Peyer's patch (tissue), 4 donors: ENCODE data around the gene PTPRC. TPM values are rescaled to one million over a fixed set of nuclear protein-coding genes. Genes with fewer than 3 reads are reported as not detected.

Experiments
- DNase-seq, 3 donors: peaks; one replicate each; pipeline ENCODE4 v3.0.0-alpha.2; 2017 to 2019
- H3K27ac ChIP-seq, 4 donors: fragments of 200-600 bp; sonication (generic); one replicate each; pipeline ENCODE4 v1.5.1; 2016 to 2019
- H3K27me3 ChIP-seq, 2 donors: fragments of 200-600 bp; sonication (generic); one replicate each; pipeline ENCODE4 v1.5.1; 2019
- H3K36me3 ChIP-seq, 3 donors: fragments of 200-600 bp; sonication (generic); one replicate each; pipeline ENCODE4 v1.5.1; 2016 to 2019
- H3K4me1 ChIP-seq, 4 donors: fragments of 200-600 bp; sonication (generic); one replicate each; pipeline ENCODE4 v1.5.1; 2016 to 2019
- H3K4me3 ChIP-seq, 4 donors: fragments of 200-600 bp; sonication (generic); 1 replicate in 3 of 4; 2 replicates in 1 of 4; pipeline ENCODE4 v1.5.1; 2016 to 2019; ENCODE audit warnings: mild to moderate bottlenecking in 1 of 4
- H3K9me3 ChIP-seq, 4 donors: fragments of 200-600 bp; sonication (generic); one replicate each; pipeline ENCODE4 v1.5.1; 2016 to 2019; ENCODE audit warnings: mild to moderate bottlenecking in 1 of 4
- CTCF ChIP-seq, 6 experiments: fragments of 450-650 bp in 4 of 6; fragments of 200-600 bp in 2 of 6; sonication (generic) in 1 of 6; IDR thresholded peaks; one replicate each; pipeline ENCODE4 v1.5.1; 2017 to 2019; ENCODE audit warnings: antibody characterized with exemption in 6 of 6, mild to moderate bottlenecking in 3 of 6, moderate library complexity in 1 of 6
- POLR2A ChIP-seq, 2 donors: fragments of 450-650 bp; IDR thresholded peaks; one replicate each; pipeline ENCODE4 v1.5.1; 2017; ENCODE audit warnings: antibody characterized with exemption in 2 of 2, mild to moderate bottlenecking in 2 of 2, moderate library complexity in 2 of 2
- total RNA-seq, 4 donors: library from RNA; depleted of rRNA; stranded (reverse); fragments of >200 nt; gene quantifications; one replicate each; pipeline ENCODE4 v1.1.0, GENCODE V29; 2016

Gene PTPRC
- total RNA-seq, 4 donors from 2014 or later = 13.3 to 127 (median 22.1) TPM

DNA sequence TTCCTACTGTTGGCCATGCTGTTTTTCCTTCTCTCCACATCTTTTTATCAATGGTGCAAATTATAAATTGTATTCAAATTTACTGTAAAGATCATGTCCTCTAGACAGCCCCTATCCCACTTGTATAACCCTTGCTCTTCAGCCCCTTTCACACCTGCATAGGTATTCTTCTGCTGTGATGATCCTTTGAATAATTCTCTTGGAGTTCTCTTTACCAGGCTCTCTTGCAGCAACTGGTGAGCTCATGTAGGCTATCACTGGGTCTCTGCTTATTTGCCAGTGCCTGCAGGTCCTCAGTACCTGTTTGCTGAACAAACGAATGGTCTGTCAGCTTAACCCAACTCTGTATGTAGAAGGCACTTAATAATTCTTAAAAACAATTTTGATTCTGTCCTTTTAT is 8.2 kb downstream of the PTPRC start:
- no peak for DNase-seq
- Histone ChIP-seq H3K9me3 (no peaks in the 10 kb centered on the region), H3K27ac (no peak overlapping the region), H3K36me3 (no peaks in the 10 kb centered on the region), H3K4me1 (peaks cover 0 to 8% (median 0%) of the 10 kb centered on the region in 4 donors), H3K4me3 (no peak overlapping the region), H3K27me3 (no peaks in the 10 kb centered on the region)
- TF ChIP-seq CTCF (IDR thresholded peaks at IDR 0.05) = no peak
- TF ChIP-seq POLR2A (IDR thresholded peaks at IDR 0.05) = no peak

DNA sequence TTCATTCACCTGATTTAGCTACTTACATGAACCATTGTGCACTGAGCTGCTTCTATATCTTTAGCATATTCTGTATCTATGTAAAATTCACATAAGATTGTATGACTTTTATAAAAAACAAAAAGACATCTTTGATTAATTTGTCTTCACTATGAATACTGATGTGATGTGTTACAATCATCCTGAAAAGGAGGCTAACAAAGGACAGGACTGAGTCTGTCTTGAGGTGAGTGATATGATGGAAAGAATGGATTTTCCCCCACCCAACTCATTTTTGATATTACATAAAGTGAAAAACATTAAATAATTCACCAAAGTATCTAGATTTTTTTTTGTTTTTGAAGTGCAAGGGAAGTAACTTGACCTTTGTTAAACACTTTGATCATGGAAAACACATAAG is 9.8 kb downstream of the PTPRC start:
- Histone ChIP-seq H3K4me1 (peaks cover 0 to 12% (median 0%) of the 10 kb centered on the region in 4 donors), H3K27me3 (no peaks in the 10 kb centered on the region), H3K27ac (peak overlapping the region in 1 of 4 donors; percentile 60), H3K9me3 (no peaks in the 10 kb centered on the region), H3K36me3 (no peaks in the 10 kb centered on the region), H3K4me3 (no peak overlapping the region)
- TF ChIP-seq POLR2A (IDR thresholded peaks at IDR 0.05) = no peak
- no peak for TF ChIP-seq CTCF (IDR thresholded peaks at IDR 0.05)
- no peak for DNase-seq

DNA sequence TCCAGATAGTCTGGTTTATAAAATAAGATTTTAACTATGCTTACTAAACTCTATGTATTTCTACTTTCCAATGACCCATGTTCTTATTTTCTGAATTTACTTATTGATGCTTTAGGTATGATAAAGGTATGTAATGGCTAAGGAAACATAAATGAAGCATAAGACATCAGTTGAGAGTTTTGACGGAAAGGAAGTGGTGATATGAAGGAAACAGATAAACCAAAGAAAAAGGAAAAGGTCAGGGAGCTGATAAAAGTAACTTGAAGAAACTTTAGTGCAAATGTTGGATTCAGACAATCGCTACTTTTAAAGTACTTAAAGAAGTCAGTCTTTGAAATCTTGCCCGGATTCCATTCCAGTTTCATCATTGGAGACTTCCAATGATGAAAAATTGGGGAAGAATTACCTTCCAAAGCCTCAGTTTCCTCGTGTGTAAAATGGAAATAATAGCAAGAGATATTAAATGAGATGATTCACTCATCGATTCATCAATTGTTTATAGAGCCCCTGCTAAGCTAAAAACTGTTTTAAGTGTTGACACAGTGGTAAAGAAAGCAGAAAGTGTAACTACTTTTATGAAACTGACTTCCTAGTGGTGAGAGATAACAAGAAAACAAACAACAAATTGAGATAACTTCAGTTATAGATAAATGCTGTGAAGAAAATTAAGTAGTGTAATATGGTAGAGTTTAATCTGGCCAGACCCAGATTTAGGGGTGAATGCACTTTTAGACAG is 10.6 kb downstream of the PTPRC start:
- TF ChIP-seq CTCF (IDR thresholded peaks at IDR 0.05) (no peak), POLR2A (IDR thresholded peaks at IDR 0.05) (no peak)
- DNase-seq = no peak
- H3K4me1 ChIP-seq = peaks cover 0 to 11% (median 0%) of the 10 kb centered on the region in 4 donors
- no peaks in the 10 kb centered on the region for H3K27me3 ChIP-seq
- peak overlapping the region; percentile 11 to 67 (median 23) for H3K27ac ChIP-seq
- H3K36me3 ChIP-seq = no peaks in the 10 kb centered on the region
- H3K4me3 ChIP-seq = no peak overlapping the region
- no peaks in the 10 kb centered on the region for H3K9me3 ChIP-seq

- peak overlapping the region; percentile 11 to 67 (median 23) for H3K27ac ChIP-seq
- H3K4me3 ChIP-seq = no peak overlapping the region
- H3K9me3 ChIP-seq = no peaks in the 10 kb centered on the region
- TF ChIP-seq POLR2A (IDR thresholded peaks at IDR 0.05) = no peak
- DNase-seq = no peak
- no peaks in the 10 kb centered on the region for H3K36me3 ChIP-seq
- H3K27me3 ChIP-seq = no peaks in the 10 kb centered on the region
- H3K4me1 ChIP-seq = peaks cover 0 to 9% (median 0%) of the 10 kb centered on the region in 4 donors
Observed at GRCh38 chr1:198649968-198650338, 11.1 kb downstream of the PTPRC start.

- Histone ChIP-seq H3K4me3 (no peak overlapping the region), H3K4me1 (peaks cover 0 to 9% (median 0%) of the 10 kb centered on the region in 4 donors), H3K27ac (peak overlapping the region in 3 of 4 donors; percentile 20 to 67 (median 26)), H3K27me3 (no peaks in the 10 kb centered on the region), H3K9me3 (no peaks in the 10 kb centered on the region), H3K36me3 (no peaks in the 10 kb centered on the region)
- no peak for DNase-seq
- TF ChIP-seq CTCF (IDR thresholded peaks at IDR 0.05) (no peak), POLR2A (IDR thresholded peaks at IDR 0.05) (no peak)
Observed at GRCh38 chr1:198650506-198650905, 11.7 kb downstream of the PTPRC start.

GRCh38 chr1:198651650-198652400 is 13.0 kb downstream of the PTPRC start:
- Histone ChIP-seq H3K4me3 (no peak overlapping the region), H3K27me3 (no peaks in the 10 kb centered on the region), H3K4me1 (peaks cover 0 to 9% (median 0%) of the 10 kb centered on the region in 4 donors), H3K36me3 (no peaks in the 10 kb centered on the region), H3K27ac (peak overlapping the region in 3 of 4 donors; percentile 2 to 67 (median 16)), H3K9me3 (no peaks in the 10 kb centered on the region)
- TF ChIP-seq POLR2A (IDR thresholded peaks at IDR 0.05) (no peak), CTCF (IDR thresholded peaks at IDR 0.05) (no peak)
- DNase-seq = peak in 1 of 3 donors; percentile 38
